ENCODE results near the gene SHISA9.

SHISA9 gene

GRCh38 chr16:12975766-12976165 is 74.4 kb downstream of the SHISA9 start:
- H3K4me3 ChIP-seq, result no peak overlapping the region
- no peaks in the 10 kb centered on the region for H3K9me3 ChIP-seq
- H3K4me1 ChIP-seq, result no peaks in the 10 kb centered on the region
- no peak overlapping the region for H3K9ac ChIP-seq
- H3K4me2 ChIP-seq, result no peak overlapping the region
- no peaks in the 10 kb centered on the region for H3K36me3 ChIP-seq
- no peaks in the 10 kb centered on the region for H4K20me1 ChIP-seq
- no peak overlapping the region for H3K27ac ChIP-seq
- no peak for TF ChIP-seq Cebpa-rat (IDR thresholded peaks at IDR 0.05)
- H3K27me3 ChIP-seq, result no peaks in the 10 kb centered on the region

- Histone ChIP-seq H3K4me3 (no peak overlapping the region), H3K9ac (no peak overlapping the region)
These were observed 75.1 kb downstream of the SHISA9 start for GRCh38 chr16:12976496-12976895.

GRCh38 chr16:12976936-12977335 is 75.5 kb downstream of the SHISA9 start:
- Histone ChIP-seq H3K9me3 (peaks cover 8% of the 10 kb centered on the region; the same call in 1 of the 2 replicates), H3K4me3 (no peak overlapping the region), H3K4me2 (no peak overlapping the region), H3K27me3 (no peaks in the 10 kb centered on the region), H4K20me1 (no peaks in the 10 kb centered on the region), H3K36me3 (no peaks in the 10 kb centered on the region), H3K27ac (no peak overlapping the region), H3K4me1 (no peaks in the 10 kb centered on the region), H3K9ac (no peak overlapping the region)
- TF ChIP-seq Cebpa-rat (IDR thresholded peaks at IDR 0.05), result no peak

More at GRCh38 chr16:12976496-12976895, 75.1 kb downstream of the SHISA9 start:
- TF ChIP-seq Cebpa-rat (IDR thresholded peaks at IDR 0.05), result no peak
- no peaks in the 10 kb centered on the region for H3K27me3 ChIP-seq
- H3K27ac ChIP-seq, result no peak overlapping the region
- peaks cover 7% of the 10 kb centered on the region; the same call in 1 of the 2 replicates for H3K9me3 ChIP-seq
- H3K4me1 ChIP-seq, result no peaks in the 10 kb centered on the region
- no peak overlapping the region for H3K4me2 ChIP-seq
- H4K20me1 ChIP-seq, result no peaks in the 10 kb centered on the region
- no peaks in the 10 kb centered on the region for H3K36me3 ChIP-seq

GRCh38 chr16:12985516-12985915 is 84.1 kb downstream of the SHISA9 start:
- Histone ChIP-seq H3K27ac (no peak overlapping the region), H4K20me1 (no peaks in the 10 kb centered on the region), H3K36me3 (no peaks in the 10 kb centered on the region), H3K9me3 (peaks cover 8% of the 10 kb centered on the region; the same call in 1 of the 2 replicates), H3K9ac (no peak overlapping the region), H3K4me1 (no peaks in the 10 kb centered on the region), H3K4me2 (no peak overlapping the region), H3K27me3 (no peaks in the 10 kb centered on the region), H3K4me3 (no peak overlapping the region)
- no peak for TF ChIP-seq Cebpa-rat (IDR thresholded peaks at IDR 0.05)

GRCh38 chr16:12988071-12988470 is 86.7 kb downstream of the SHISA9 start:
- TF ChIP-seq Cebpa-rat (IDR thresholded peaks at IDR 0.05), result no peak
- Histone ChIP-seq H3K27me3 (no peaks in the 10 kb centered on the region), H3K9ac (no peak overlapping the region), H3K27ac (no peak overlapping the region), H3K36me3 (no peaks in the 10 kb centered on the region), H4K20me1 (no peaks in the 10 kb centered on the region), H3K4me3 (no peak overlapping the region), H3K4me1 (no peaks in the 10 kb centered on the region), H3K4me2 (no peak overlapping the region), H3K9me3 (no peaks in the 10 kb centered on the region)

- no peak overlapping the region for H3K9ac ChIP-seq
- H3K9me3 ChIP-seq, result no peaks in the 10 kb centered on the region
- H3K36me3 ChIP-seq, result no peaks in the 10 kb centered on the region
- H3K27me3 ChIP-seq, result no peaks in the 10 kb centered on the region
- no peak overlapping the region for H3K27ac ChIP-seq
- TF ChIP-seq Cebpa-rat (IDR thresholded peaks at IDR 0.05), result no peak
- H3K4me1 ChIP-seq, result peaks cover 5% of the 10 kb centered on the region; the same call in 1 of the 2 replicates
- H3K4me2 ChIP-seq, result no peak overlapping the region
- no peaks in the 10 kb centered on the region for H4K20me1 ChIP-seq
- H3K4me3 ChIP-seq, result no peak overlapping the region
These were observed 90.7 kb downstream of the SHISA9 start for GRCh38 chr16:12992066-12992465.

GRCh38 chr16:12994402-12994801 is 93.0 kb downstream of the SHISA9 start:
- Histone ChIP-seq H3K27ac (no peak overlapping the region), H3K9ac (no peak overlapping the region), H3K9me3 (no peaks in the 10 kb centered on the region), H3K36me3 (no peaks in the 10 kb centered on the region), H3K4me2 (no peak overlapping the region), H3K4me3 (no peak overlapping the region), H3K27me3 (no peaks in the 10 kb centered on the region), H3K4me1 (peaks cover 6% of the 10 kb centered on the region; the same call in 1 of the 2 replicates), H4K20me1 (no peaks in the 10 kb centered on the region)
- no peak for TF ChIP-seq Cebpa-rat (IDR thresholded peaks at IDR 0.05)

- H3K9ac ChIP-seq, result no peak overlapping the region
- no peaks in the 10 kb centered on the region for H4K20me1 ChIP-seq
- H3K27ac ChIP-seq, result no peak overlapping the region
- no peak for TF ChIP-seq Cebpa-rat (IDR thresholded peaks at IDR 0.05)
- no peaks in the 10 kb centered on the region for H3K36me3 ChIP-seq
- H3K4me3 ChIP-seq, result no peak overlapping the region
- H3K27me3 ChIP-seq, result no peaks in the 10 kb centered on the region
- H3K9me3 ChIP-seq, result no peaks in the 10 kb centered on the region
- no peak overlapping the region for H3K4me2 ChIP-seq
- peaks cover 6% of the 10 kb centered on the region; the same call in 1 of the 2 replicates for H3K4me1 ChIP-seq
These were observed 94.4 kb downstream of the SHISA9 start for GRCh38 chr16:12995721-12996372.

- Histone ChIP-seq H3K4me2 (no peak overlapping the region), H3K9ac (no peak overlapping the region), H4K20me1 (no peaks in the 10 kb centered on the region), H3K27me3 (no peaks in the 10 kb centered on the region), H3K36me3 (no peaks in the 10 kb centered on the region), H3K27ac (no peak overlapping the region), H3K4me1 (peaks cover 6% of the 10 kb centered on the region; the same call in 1 of the 2 replicates), H3K4me3 (no peak overlapping the region), H3K9me3 (no peaks in the 10 kb centered on the region)
- TF ChIP-seq Cebpa-rat (IDR thresholded peaks at IDR 0.05), result no peak
These were observed 97.1 kb downstream of the SHISA9 start for GRCh38 chr16:12998361-12999085.

- Histone ChIP-seq H4K20me1 (no peaks in the 10 kb centered on the region), H3K4me2 (no peak overlapping the region), H3K9me3 (no peaks in the 10 kb centered on the region), H3K4me3 (no peak overlapping the region), H3K36me3 (no peaks in the 10 kb centered on the region), H3K27me3 (no peaks in the 10 kb centered on the region), H3K4me1 (peaks cover 6% of the 10 kb centered on the region; the same call in 1 of the 2 replicates), H3K27ac (no peak overlapping the region), H3K9ac (no peak overlapping the region)
- TF ChIP-seq Cebpa-rat (IDR thresholded peaks at IDR 0.05), result no peak
These were observed 98.0 kb downstream of the SHISA9 start for GRCh38 chr16:12999368-12999767.
